ENCODE results near the gene PLEKHA4.

PLEKHA4 gene

DNA sequence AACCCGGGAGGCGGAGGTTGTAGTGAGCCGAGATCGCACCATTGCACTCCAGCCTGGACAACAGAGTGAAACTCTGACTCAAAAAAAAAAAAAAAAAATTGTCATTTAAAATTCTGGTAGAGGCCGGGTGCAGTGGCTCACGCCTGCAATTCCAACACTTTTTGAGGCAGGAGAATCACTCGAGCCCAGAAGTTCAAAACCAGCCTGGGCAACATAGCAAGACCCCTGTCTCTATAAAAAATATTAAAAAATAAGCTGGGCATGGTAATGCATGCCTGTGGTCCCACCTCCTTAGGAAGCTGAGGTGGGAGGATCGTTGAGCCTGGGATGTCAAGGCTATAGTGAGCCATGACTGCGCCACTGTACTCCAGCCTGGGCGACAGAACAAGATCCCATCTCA is 37.9 kb upstream of the PLEKHA4 start:
- TF ChIP-seq, protein P1, sequence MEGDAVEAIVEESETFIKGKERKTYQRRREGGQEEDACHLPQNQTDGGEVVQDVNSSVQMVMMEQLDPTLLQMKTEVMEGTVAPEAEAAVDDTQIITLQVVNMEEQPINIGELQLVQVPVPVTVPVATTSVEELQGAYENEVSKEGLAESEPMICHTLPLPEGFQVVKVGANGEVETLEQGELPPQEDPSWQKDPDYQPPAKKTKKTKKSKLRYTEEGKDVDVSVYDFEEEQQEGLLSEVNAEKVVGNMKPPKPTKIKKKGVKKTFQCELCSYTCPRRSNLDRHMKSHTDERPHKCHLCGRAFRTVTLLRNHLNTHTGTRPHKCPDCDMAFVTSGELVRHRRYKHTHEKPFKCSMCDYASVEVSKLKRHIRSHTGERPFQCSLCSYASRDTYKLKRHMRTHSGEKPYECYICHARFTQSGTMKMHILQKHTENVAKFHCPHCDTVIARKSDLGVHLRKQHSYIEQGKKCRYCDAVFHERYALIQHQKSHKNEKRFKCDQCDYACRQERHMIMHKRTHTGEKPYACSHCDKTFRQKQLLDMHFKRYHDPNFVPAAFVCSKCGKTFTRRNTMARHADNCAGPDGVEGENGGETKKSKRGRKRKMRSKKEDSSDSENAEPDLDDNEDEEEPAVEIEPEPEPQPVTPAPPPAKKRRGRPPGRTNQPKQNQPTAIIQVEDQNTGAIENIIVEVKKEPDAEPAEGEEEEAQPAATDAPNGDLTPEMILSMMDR (IDR thresholded peaks at IDR 0.05): no peak

GRCh38 chr19:48905664-48906063 is 37.2 kb upstream of the PLEKHA4 start:
- TF ChIP-seq, protein P1 (IDR thresholded peaks at IDR 0.05): no peak

GRCh38 chr19:48900477-48901406 is 32.3 kb upstream of the PLEKHA4 start:
- TF ChIP-seq, protein P1 (IDR thresholded peaks at IDR 0.05): no peak

GRCh38 chr19:48899781-48900476 is 31.5 kb upstream of the PLEKHA4 start, which contains the start of gene NUCB1:
NUCB1 (plus strand) TSS chr19:48900312; CDS start chr19:48900797, 485 bp downstream.
- TF ChIP-seq, protein P1 (IDR thresholded peaks at IDR 0.05): no peak

GRCh38 chr19:48897181-48897580 is 28.8 kb upstream of the PLEKHA4 start:
- TF ChIP-seq, protein P1 (IDR thresholded peaks at IDR 0.05): no peak

GRCh38 chr19:48896191-48896720 is 27.8 kb upstream of the PLEKHA4 start:
- TF ChIP-seq, protein P1 (IDR thresholded peaks at IDR 0.05): no peak

DNA sequence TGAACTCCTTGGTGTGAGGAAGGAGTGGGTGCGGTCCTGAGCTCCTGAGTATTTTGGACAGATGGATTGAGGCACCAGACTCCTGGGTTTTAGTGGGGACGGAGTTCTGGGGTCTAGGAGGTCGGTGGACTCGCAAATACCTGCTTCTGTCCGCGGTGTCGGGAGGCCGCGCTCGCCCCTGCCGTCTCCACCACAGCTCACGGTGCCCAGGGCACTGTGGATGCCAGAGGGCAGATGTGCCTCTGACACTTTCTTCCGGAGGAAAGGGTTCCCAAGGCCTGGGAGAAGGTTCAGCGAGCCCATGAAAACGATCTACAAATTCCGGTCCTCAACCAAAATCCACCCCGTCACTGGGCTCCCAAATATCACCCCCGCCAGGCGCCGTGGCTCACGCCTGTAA is 26.8 kb upstream of the PLEKHA4 start:
- TF ChIP-seq, protein P1 (IDR thresholded peaks at IDR 0.05): no peak

Data from LNCAP (cell line).